SK-N-SH treated with all-trans-retinoic acid at 6 μM for 48 hours (cell line): ENCODE data around the gene LINGO1.

Experiments
- ATAC-seq: fragments of 200-7000 bp; cut with Tn5 transposase; 3 replicates; pipeline ENCODE4 v1.9.1; 2020; ENCODE audit warnings: mild to moderate bottlenecking, moderate library complexity
- ARNTL ChIP-seq: fragments of 450-650 bp; formaldehyde crosslinking; IDR thresholded peaks from 2 replicates; pipeline ENCODE4 v1.5.0; 2020; ENCODE audit warnings: low read depth, mild to moderate bottlenecking, moderate library complexity, borderline replicate concordance
- CSDC2 ChIP-seq: fragments of 250-450 bp; sonication (Bioruptor Pico); IDR thresholded peaks from 2 replicates; pipeline ENCODE4 v1.5.0; 2020; ENCODE audit warnings: mild to moderate bottlenecking, moderate library complexity
- CSRNP3 ChIP-seq: fragments of 250-450 bp; sonication (Bioruptor Pico); IDR thresholded peaks from 2 replicates; pipeline ENCODE4 v1.5.1; 2021; ENCODE audit warnings: mild to moderate bottlenecking, moderate library complexity
- ESRRG ChIP-seq: fragments of 250-450 bp; sonication (Bioruptor Pico); IDR thresholded peaks from 2 replicates; pipeline ENCODE4 v1.6.1; 2021; ENCODE audit warnings: mild to moderate bottlenecking
- GLIS3 ChIP-seq: fragments of 250-450 bp; sonication (Bioruptor Pico); IDR thresholded peaks from 2 replicates; pipeline ENCODE4 v1.5.0; 2020; ENCODE audit warnings: mild to moderate bottlenecking, moderate library complexity
- OSR1 ChIP-seq: fragments of 250-450 bp; sonication (Bioruptor Pico); IDR thresholded peaks from 2 replicates; pipeline ENCODE4 v1.8.0; 2022; ENCODE audit warnings: moderate library complexity, mild to moderate bottlenecking, inconsistent platforms
- PATZ1 ChIP-seq: fragments of 250-450 bp; sonication (Bioruptor Pico); IDR thresholded peaks from 2 replicates; pipeline ENCODE4 v1.8.0; 2020; ENCODE audit warnings: mild to moderate bottlenecking, moderate library complexity, borderline replicate concordance
- RARB ChIP-seq: fragments of 250-450 bp; sonication (Bioruptor Pico); IDR thresholded peaks from 2 replicates; pipeline ENCODE4 v1.8.0; 2021; ENCODE audit warnings: mild to moderate bottlenecking, moderate library complexity
- SNAI2 ChIP-seq: fragments of 250-450 bp; sonication (Bioruptor Pico); IDR thresholded peaks from 2 replicates; pipeline ENCODE4 v1.5.0; 2020; ENCODE audit warnings: mild to moderate bottlenecking, moderate library complexity
- TCF4 ChIP-seq: fragments of 250-450 bp; sonication (Bioruptor Pico); IDR thresholded peaks from 2 replicates; pipeline ENCODE4 v1.8.0; 2021; ENCODE audit warnings: mild to moderate bottlenecking, moderate library complexity, borderline replicate concordance
- ZC3H10 ChIP-seq: fragments of 250-450 bp; sonication (Bioruptor Pico); IDR thresholded peaks from 2 replicates; pipeline ENCODE4 v1.5.1; 2021; ENCODE audit warnings: mild to moderate bottlenecking, moderate library complexity
- ZFP3 ChIP-seq: fragments of 250-450 bp; sonication (Bioruptor Pico); IDR thresholded peaks from 2 replicates; pipeline ENCODE4 v1.5.0; 2020; ENCODE audit warnings: mild to moderate bottlenecking, moderate library complexity
- ZFP30 ChIP-seq: fragments of 450-650 bp; formaldehyde crosslinking; IDR thresholded peaks from 2 replicates; pipeline ENCODE4 v1.5.0; 2022; ENCODE audit warnings: mild to moderate bottlenecking, moderate library complexity
- ZNF565 ChIP-seq: fragments of 450-650 bp; formaldehyde crosslinking; conservative IDR thresholded peaks from 2 replicates; pipeline ENCODE4 v1.5.0; 2020; ENCODE audit warnings: low read depth, mild to moderate bottlenecking, moderate library complexity
- ZNF70 ChIP-seq: fragments of 450-650 bp; formaldehyde crosslinking; IDR thresholded peaks from 2 replicates; pipeline ENCODE4 v1.5.0; 2020; ENCODE audit warnings: mild to moderate bottlenecking, moderate library complexity
- ZNF8 ChIP-seq: fragments of 450-650 bp; formaldehyde crosslinking; IDR thresholded peaks from 2 replicates; pipeline ENCODE4 v1.5.0; 2020; ENCODE audit warnings: mild to moderate bottlenecking, moderate library complexity
- TF ChIP-seq, protein P1 (sequence below): fragments of 250-450 bp; sonication (Bioruptor Pico); IDR thresholded peaks from 2 replicates; pipeline ENCODE4 v1.8.0; 2021; ENCODE audit warnings: low read depth, mild to moderate bottlenecking, moderate library complexity, borderline replicate concordance
- TF ChIP-seq, protein P2 (sequence below): fragments of 250-450 bp; sonication (Bioruptor Pico); IDR thresholded peaks from 2 replicates; pipeline ENCODE4 v1.5.0; 2020; ENCODE audit warnings: mild to moderate bottlenecking, moderate library complexity
- TF ChIP-seq, protein P3 (sequence below): fragments of 250-450 bp; sonication (Bioruptor Pico); IDR thresholded peaks from 2 replicates; pipeline ENCODE4 v1.5.1; 2020; ENCODE audit warnings: low read depth, mild to moderate bottlenecking, moderate library complexity

LINGO1 gene

GRCh38 chr15:77642793-77643430 is 10.2 kb upstream of the LINGO1 start:
- no peak for TF ChIP-seq SNAI2 (CRISPR knock-in tag)
- no peak for TF ChIP-seq RARB (CRISPR knock-in tag)
- no peak for TF ChIP-seq GLIS3 (CRISPR knock-in tag)
- no peak for TF ChIP-seq ARNTL (CRISPR knock-in tag)
- no peak for TF ChIP-seq ZFP30 (CRISPR knock-in tag)
- TF ChIP-seq TCF4 (CRISPR knock-in tag) = no peak
- TF ChIP-seq PATZ1 (CRISPR knock-in tag) = no peak
- no peak for TF ChIP-seq ZNF8
- no peak for TF ChIP-seq CSDC2 (CRISPR knock-in tag)
- TF ChIP-seq, protein P1, sequence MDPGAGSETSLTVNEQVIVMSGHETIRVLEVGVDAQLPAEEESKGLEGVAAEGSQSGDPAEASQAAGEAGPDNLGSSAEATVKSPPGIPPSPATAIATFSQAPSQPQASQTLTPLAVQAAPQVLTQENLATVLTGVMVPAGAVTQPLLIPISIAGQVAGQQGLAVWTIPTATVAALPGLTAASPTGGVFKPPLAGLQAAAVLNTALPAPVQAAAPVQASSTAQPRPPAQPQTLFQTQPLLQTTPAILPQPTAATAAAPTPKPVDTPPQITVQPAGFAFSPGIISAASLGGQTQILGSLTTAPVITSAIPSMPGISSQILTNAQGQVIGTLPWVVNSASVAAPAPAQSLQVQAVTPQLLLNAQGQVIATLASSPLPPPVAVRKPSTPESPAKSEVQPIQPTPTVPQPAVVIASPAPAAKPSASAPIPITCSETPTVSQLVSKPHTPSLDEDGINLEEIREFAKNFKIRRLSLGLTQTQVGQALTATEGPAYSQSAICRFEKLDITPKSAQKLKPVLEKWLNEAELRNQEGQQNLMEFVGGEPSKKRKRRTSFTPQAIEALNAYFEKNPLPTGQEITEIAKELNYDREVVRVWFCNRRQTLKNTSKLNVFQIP (CRISPR knock-in tag) = no peak
- no peak for TF ChIP-seq ZNF565 (CRISPR knock-in tag)
- no peak for TF ChIP-seq ZC3H10 (CRISPR knock-in tag)
- TF ChIP-seq OSR1 (CRISPR knock-in tag) = no peak
- no peak for TF ChIP-seq CSRNP3 (CRISPR knock-in tag)
- no peak for TF ChIP-seq ESRRG
- TF ChIP-seq, protein P2, sequence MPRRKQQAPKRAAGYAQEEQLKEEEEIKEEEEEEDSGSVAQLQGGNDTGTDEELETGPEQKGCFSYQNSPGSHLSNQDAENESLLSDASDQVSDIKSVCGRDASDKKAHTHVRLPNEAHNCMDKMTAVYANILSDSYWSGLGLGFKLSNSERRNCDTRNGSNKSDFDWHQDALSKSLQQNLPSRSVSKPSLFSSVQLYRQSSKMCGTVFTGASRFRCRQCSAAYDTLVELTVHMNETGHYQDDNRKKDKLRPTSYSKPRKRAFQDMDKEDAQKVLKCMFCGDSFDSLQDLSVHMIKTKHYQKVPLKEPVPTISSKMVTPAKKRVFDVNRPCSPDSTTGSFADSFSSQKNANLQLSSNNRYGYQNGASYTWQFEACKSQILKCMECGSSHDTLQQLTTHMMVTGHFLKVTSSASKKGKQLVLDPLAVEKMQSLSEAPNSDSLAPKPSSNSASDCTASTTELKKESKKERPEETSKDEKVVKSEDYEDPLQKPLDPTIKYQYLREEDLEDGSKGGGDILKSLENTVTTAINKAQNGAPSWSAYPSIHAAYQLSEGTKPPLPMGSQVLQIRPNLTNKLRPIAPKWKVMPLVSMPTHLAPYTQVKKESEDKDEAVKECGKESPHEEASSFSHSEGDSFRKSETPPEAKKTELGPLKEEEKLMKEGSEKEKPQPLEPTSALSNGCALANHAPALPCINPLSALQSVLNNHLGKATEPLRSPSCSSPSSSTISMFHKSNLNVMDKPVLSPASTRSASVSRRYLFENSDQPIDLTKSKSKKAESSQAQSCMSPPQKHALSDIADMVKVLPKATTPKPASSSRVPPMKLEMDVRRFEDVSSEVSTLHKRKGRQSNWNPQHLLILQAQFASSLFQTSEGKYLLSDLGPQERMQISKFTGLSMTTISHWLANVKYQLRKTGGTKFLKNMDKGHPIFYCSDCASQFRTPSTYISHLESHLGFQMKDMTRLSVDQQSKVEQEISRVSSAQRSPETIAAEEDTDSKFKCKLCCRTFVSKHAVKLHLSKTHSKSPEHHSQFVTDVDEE (CRISPR knock-in tag) = no peak
- TF ChIP-seq, protein P3, sequence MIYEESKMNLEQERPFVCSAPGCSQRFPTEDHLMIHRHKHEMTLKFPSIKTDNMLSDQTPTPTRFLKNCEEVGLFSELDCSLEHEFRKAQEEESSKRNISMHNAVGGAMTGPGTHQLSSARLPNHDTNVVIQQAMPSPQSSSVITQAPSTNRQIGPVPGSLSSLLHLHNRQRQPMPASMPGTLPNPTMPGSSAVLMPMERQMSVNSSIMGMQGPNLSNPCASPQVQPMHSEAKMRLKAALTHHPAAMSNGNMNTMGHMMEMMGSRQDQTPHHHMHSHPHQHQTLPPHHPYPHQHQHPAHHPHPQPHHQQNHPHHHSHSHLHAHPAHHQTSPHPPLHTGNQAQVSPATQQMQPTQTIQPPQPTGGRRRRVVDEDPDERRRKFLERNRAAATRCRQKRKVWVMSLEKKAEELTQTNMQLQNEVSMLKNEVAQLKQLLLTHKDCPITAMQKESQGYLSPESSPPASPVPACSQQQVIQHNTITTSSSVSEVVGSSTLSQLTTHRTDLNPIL (CRISPR knock-in tag) = no peak
- no peak for TF ChIP-seq ZNF70 (CRISPR knock-in tag)
- no peak for TF ChIP-seq ZFP3
- ATAC-seq = peak; percentile 21; the same call in 1 of the 3 replicates

GRCh38 chr15:77641999-77642398 is 9.3 kb upstream of the LINGO1 start:
- ATAC-seq = no peak
- no peak for TF ChIP-seq RARB (CRISPR knock-in tag)
- TF ChIP-seq, protein P3 (CRISPR knock-in tag) = no peak

- ATAC-seq = no peak
These were observed 7.9 kb upstream of the LINGO1 start for GRCh38 chr15:77640615-77641014.

More at GRCh38 chr15:77640615-77641014, 7.9 kb upstream of the LINGO1 start:
- no peak for TF ChIP-seq ZFP3
- no peak for TF ChIP-seq ZNF565 (CRISPR knock-in tag)
- TF ChIP-seq, protein P3 (CRISPR knock-in tag) = no peak
- TF ChIP-seq ZC3H10 (CRISPR knock-in tag) = no peak
- no peak for TF ChIP-seq ZNF70 (CRISPR knock-in tag)
- no peak for TF ChIP-seq ZFP30 (CRISPR knock-in tag)
